ENCODE measurements around the gene TMEM98. TPM values are rescaled to one million over a fixed set of nuclear protein-coding genes. Genes with fewer than 3 reads are reported as not detected.
A peak's percentile ranks its signal among the peaks of the same experiment; 100 is the strongest.

Gene TMEM98, protein sequence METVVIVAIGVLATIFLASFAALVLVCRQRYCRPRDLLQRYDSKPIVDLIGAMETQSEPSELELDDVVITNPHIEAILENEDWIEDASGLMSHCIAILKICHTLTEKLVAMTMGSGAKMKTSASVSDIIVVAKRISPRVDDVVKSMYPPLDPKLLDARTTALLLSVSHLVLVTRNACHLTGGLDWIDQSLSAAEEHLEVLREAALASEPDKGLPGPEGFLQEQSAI
- total RNA-seq (57.1 TPM), polyA plus RNA-seq (ENCODE audit: insufficient read depth, low read depth, low replicate concordance) (44.0 TPM)
- long read RNA-seq, donor 1, full-length matches to known transcripts: 58 of 81 reads
- long read RNA-seq, donor 1, partial matches to known transcripts: 23 of 81 reads
- long read RNA-seq, donor 1, other reads (novel, unspliced or antisense): 0 of 81 reads
- long read RNA-seq, donor 2, full-length matches to known transcripts: 66 of 94 reads
- long read RNA-seq, donor 2, partial matches to known transcripts: 23 of 94 reads
- long read RNA-seq, donor 2, other reads (novel, unspliced or antisense): 5 of 94 reads
- long read RNA-seq, donor 3, full-length matches to known transcripts: 100 of 136 reads
- long read RNA-seq, donor 3, partial matches to known transcripts: 26 of 136 reads
- long read RNA-seq, donor 3, other reads (novel, unspliced or antisense): 10 of 136 reads
- long read RNA-seq, donor 4, full-length matches to known transcripts: 55 of 55 reads
- long read RNA-seq, donor 4, partial matches to known transcripts: 0 of 55 reads
- long read RNA-seq, donor 4, other reads (novel, unspliced or antisense): 0 of 55 reads
- long read RNA-seq, donor 5, full-length matches to known transcripts: 7 of 7 reads
- long read RNA-seq, donor 5, partial matches to known transcripts: 0 of 7 reads
- long read RNA-seq, donor 5, other reads (novel, unspliced or antisense): 0 of 7 reads
- long read RNA-seq, donor 6, full-length matches to known transcripts: 85 of 100 reads
- long read RNA-seq, donor 6, partial matches to known transcripts: 15 of 100 reads
- long read RNA-seq, donor 6, other reads (novel, unspliced or antisense): 0 of 100 reads
- long read RNA-seq, donor 7, full-length matches to known transcripts: 50 of 61 reads
- long read RNA-seq, donor 7, partial matches to known transcripts: 3 of 61 reads
- long read RNA-seq, donor 7, other reads (novel, unspliced or antisense): 8 of 61 reads
- long read RNA-seq, donor 8, full-length matches to known transcripts: 68 of 83 reads
- long read RNA-seq, donor 8, partial matches to known transcripts: 15 of 83 reads
- long read RNA-seq, donor 8, other reads (novel, unspliced or antisense): 0 of 83 reads
- long read RNA-seq, donor 9, full-length matches to known transcripts: 37 of 37 reads
- long read RNA-seq, donor 9, partial matches to known transcripts: 0 of 37 reads
- long read RNA-seq, donor 9, other reads (novel, unspliced or antisense): 0 of 37 reads
- long read RNA-seq, donor 10, full-length matches to known transcripts: 51 of 51 reads
- long read RNA-seq, donor 10, partial matches to known transcripts: 0 of 51 reads
- long read RNA-seq, donor 10, other reads (novel, unspliced or antisense): 0 of 51 reads

GRCh38 chr17:32927724-32928585 lies at the start of gene TMEM98:
Gene TMEM98 (plus strand): TSS chr17:32928153. CDS start chr17:32931529, 3,376 bp downstream.
- H3K9me3 ChIP-seq (ENCODE audit: control insufficient read depth in 2 of 3, insufficient read depth in 1 of 3, low read length in 3 of 3): no peaks in the 10 kb centered on the region
- FAIRE-seq (no peak), DNase-seq (peak; percentile 54 to 81 (median 73))
- H3K4me1 ChIP-seq (ENCODE audit: control insufficient read depth in 2 of 3, insufficient read depth in 2 of 3, low read depth in 1 of 3, low read length in 3 of 3): peaks cover 0 to 4% (median 3%) of the 10 kb centered on the region in 3 donors
- no peak within 1 kb of the TSS for H3K27ac ChIP-seq (ENCODE audit: low read depth in 2 of 2, low read length in 2 of 2)
- peak within 1 kb of the TSS; percentile 75 to 94 (median 79) for H3K4me3 ChIP-seq (ENCODE audit: low read length in 3 of 3)
- no peaks in the 10 kb centered on the region for H3K36me3 ChIP-seq (ENCODE audit: control insufficient read depth in 2 of 3, insufficient read depth in 3 of 3, low read length in 3 of 3)
- TF ChIP-seq, protein P1, sequence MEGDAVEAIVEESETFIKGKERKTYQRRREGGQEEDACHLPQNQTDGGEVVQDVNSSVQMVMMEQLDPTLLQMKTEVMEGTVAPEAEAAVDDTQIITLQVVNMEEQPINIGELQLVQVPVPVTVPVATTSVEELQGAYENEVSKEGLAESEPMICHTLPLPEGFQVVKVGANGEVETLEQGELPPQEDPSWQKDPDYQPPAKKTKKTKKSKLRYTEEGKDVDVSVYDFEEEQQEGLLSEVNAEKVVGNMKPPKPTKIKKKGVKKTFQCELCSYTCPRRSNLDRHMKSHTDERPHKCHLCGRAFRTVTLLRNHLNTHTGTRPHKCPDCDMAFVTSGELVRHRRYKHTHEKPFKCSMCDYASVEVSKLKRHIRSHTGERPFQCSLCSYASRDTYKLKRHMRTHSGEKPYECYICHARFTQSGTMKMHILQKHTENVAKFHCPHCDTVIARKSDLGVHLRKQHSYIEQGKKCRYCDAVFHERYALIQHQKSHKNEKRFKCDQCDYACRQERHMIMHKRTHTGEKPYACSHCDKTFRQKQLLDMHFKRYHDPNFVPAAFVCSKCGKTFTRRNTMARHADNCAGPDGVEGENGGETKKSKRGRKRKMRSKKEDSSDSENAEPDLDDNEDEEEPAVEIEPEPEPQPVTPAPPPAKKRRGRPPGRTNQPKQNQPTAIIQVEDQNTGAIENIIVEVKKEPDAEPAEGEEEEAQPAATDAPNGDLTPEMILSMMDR (IDR thresholded peaks at IDR 0.05; ENCODE audit: borderline replicate concordance, extremely low read depth, insufficient read depth): no peak
- intact Hi-C loops (cut with DNase I): no loop called here
- peak within 1 kb of the TSS in 2 of 3 donors; percentile 80 to 97 for H3K9ac ChIP-seq (ENCODE audit: low read length in 3 of 3)
- H3K27me3 ChIP-seq (ENCODE audit: control insufficient read depth, insufficient read depth, low read length): no peaks in the 10 kb centered on the region

DNA sequence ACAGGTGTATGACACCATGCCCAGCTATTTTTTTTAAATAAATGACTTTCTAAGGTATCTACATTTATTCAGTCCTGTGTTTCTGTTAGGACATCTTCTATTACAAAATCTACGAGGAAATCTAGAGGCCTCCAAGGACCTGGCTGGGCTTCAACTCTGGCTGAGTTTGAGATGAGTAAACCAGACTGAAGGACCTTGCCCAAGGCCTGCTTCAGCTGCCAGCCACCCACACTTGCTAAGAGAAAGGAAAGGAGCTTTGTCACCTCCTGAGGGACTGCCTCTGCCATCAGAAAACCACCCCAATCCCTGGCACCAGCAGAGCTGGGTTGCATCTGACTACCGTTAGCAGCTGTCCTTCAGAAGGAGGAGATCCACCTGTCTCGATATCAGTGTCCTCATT lies 49.7 kb upstream of the TMEM98 start:
- TF ChIP-seq, protein P1 (IDR thresholded peaks at IDR 0.05; ENCODE audit: borderline replicate concordance, extremely low read depth, insufficient read depth): no peak
- Histone ChIP-seq H3K4me1 (ENCODE audit: control insufficient read depth in 2 of 3, insufficient read depth in 2 of 3, low read depth in 1 of 3, low read length in 3 of 3) (no peaks in the 10 kb centered on the region), H3K9me3 (ENCODE audit: control insufficient read depth in 2 of 3, insufficient read depth in 1 of 3, low read length in 3 of 3) (no peaks in the 10 kb centered on the region), H3K9ac (ENCODE audit: low read length in 3 of 3) (no peak overlapping the region), H3K27me3 (ENCODE audit: control insufficient read depth, insufficient read depth, low read length) (no peaks in the 10 kb centered on the region), H3K4me3 (ENCODE audit: low read length in 3 of 3) (no peak overlapping the region), H3K36me3 (ENCODE audit: control insufficient read depth in 2 of 3, insufficient read depth in 3 of 3, low read length in 3 of 3) (no peaks in the 10 kb centered on the region), H3K27ac (ENCODE audit: low read depth in 2 of 2, low read length in 2 of 2) (no peak overlapping the region)
- intact Hi-C loops (cut with DNase I): loop anchor here (10.0 kb wide), 1 partner anchor 93 kb away; no protein-coding TSS in a partner anchor
- FAIRE-seq: no peak
- DNase-seq: no peak
